Parathyroid adenoma (tissue), 2 donors: ENCODE results near the gene MRGPRF.

Experiments
- H2AFZ ChIP-seq: fragments of 300-600 bp; sonication (generic); one replicate; pipeline ENCODE4 v1.7.0; 2017; ENCODE audit warnings: antibody characterized with exemption, mild to moderate bottlenecking
- H3K27ac ChIP-seq: fragments of 300-600 bp; sonication (generic); one replicate; pipeline ENCODE4 v1.7.0; 2017
- H3K27me3 ChIP-seq: fragments of 300-600 bp; sonication (generic); one replicate; pipeline ENCODE4 v1.7.0; 2017; ENCODE audit warnings: low read length; ENCODE audit not compliant: control insufficient read depth, insufficient read depth
- H3K36me3 ChIP-seq: fragments of 300-600 bp; sonication (generic); one replicate; pipeline ENCODE4 v1.7.0; 2017; ENCODE audit warnings: low read length; ENCODE audit not compliant: control insufficient read depth, insufficient read depth
- H3K4me1 ChIP-seq: fragments of 300-600 bp; sonication (generic); one replicate; pipeline ENCODE4 v1.7.0; 2017; ENCODE audit warnings: control low read depth
- H3K4me2 ChIP-seq: fragments of 300-600 bp; sonication (generic); one replicate; pipeline ENCODE4 v1.7.0; 2017; ENCODE audit warnings: low read length
- H3K4me3 ChIP-seq: fragments of 300-600 bp; sonication (generic); one replicate; pipeline ENCODE4 v1.7.0; 2017; ENCODE audit warnings: low read depth, low read length
- H3K79me2 ChIP-seq: fragments of 300-600 bp; sonication (generic); one replicate; pipeline ENCODE4 v1.7.0; 2017; ENCODE audit warnings: control low read depth
- H3K9ac ChIP-seq: fragments of 300-600 bp; sonication (generic); one replicate; pipeline ENCODE4 v1.7.0; 2017; ENCODE audit warnings: mild to moderate bottlenecking
- H3K9me3 ChIP-seq: fragments of 300-600 bp; sonication (generic); one replicate; pipeline ENCODE4 v1.7.0; 2017; ENCODE audit warnings: low read length; ENCODE audit not compliant: control insufficient read depth
- CTCF ChIP-seq: fragments of 300-600 bp; sonication (generic); IDR thresholded peaks from one replicate; pipeline ENCODE4 v1.7.0; 2017; ENCODE audit warnings: antibody characterized with exemption, mild to moderate bottlenecking
- donor health status: primary hyperparathyroidism.

The MRGPRF gene

GRCh38 chr11:69055598-69056516 is 42.8 kb upstream of the MRGPRF start:
- Histone ChIP-seq H3K4me2 (no peak overlapping the region), H3K27me3 (no peaks in the 10 kb centered on the region), H3K4me1 (no peaks in the 10 kb centered on the region), H2AFZ (no peak overlapping the region), H3K79me2 (no peaks in the 10 kb centered on the region), H3K9me3 (no peaks in the 10 kb centered on the region), H3K27ac (no peak overlapping the region), H3K4me3 (no peak overlapping the region), H3K36me3 (no peaks in the 10 kb centered on the region), H3K9ac (no peak overlapping the region)
- TF ChIP-seq CTCF, result no peak

- H3K36me3 ChIP-seq, result no peaks in the 10 kb centered on the region
- H3K79me2 ChIP-seq, result no peaks in the 10 kb centered on the region
- H3K4me2 ChIP-seq, result no peak overlapping the region
- no peak overlapping the region for H3K4me3 ChIP-seq
- no peak for TF ChIP-seq CTCF
- H3K27me3 ChIP-seq, result no peaks in the 10 kb centered on the region
- H3K27ac ChIP-seq, result no peak overlapping the region
- H2AFZ ChIP-seq, result no peak overlapping the region
- H3K4me1 ChIP-seq, result no peaks in the 10 kb centered on the region
- H3K9me3 ChIP-seq, result no peaks in the 10 kb centered on the region
- H3K9ac ChIP-seq, result no peak overlapping the region
Measured at GRCh38 chr11:69055212-69055586, 42.2 kb upstream of the MRGPRF start.

- Histone ChIP-seq H3K4me3 (no peak overlapping the region), H3K27ac (no peak overlapping the region), H3K4me2 (no peak overlapping the region), H3K36me3 (no peaks in the 10 kb centered on the region), H2AFZ (no peak overlapping the region), H3K9ac (no peak overlapping the region), H3K9me3 (no peaks in the 10 kb centered on the region), H3K79me2 (no peaks in the 10 kb centered on the region), H3K27me3 (no peaks in the 10 kb centered on the region), H3K4me1 (no peaks in the 10 kb centered on the region)
- no peak for TF ChIP-seq CTCF
Measured at GRCh38 chr11:69054397-69055211, 41.6 kb upstream of the MRGPRF start.

GRCh38 chr11:69053546-69054396 is 40.7 kb upstream of the MRGPRF start:
- Histone ChIP-seq H3K27me3 (no peaks in the 10 kb centered on the region), H3K36me3 (no peaks in the 10 kb centered on the region), H3K9me3 (no peaks in the 10 kb centered on the region), H3K4me1 (no peaks in the 10 kb centered on the region), H2AFZ (no peak overlapping the region), H3K79me2 (no peaks in the 10 kb centered on the region), H3K9ac (no peak overlapping the region), H3K4me2 (no peak overlapping the region), H3K4me3 (no peak overlapping the region), H3K27ac (no peak overlapping the region)
- TF ChIP-seq CTCF, result no peak
